ENCODE measurements around the gene DSPP. TPM values are rescaled to one million over a fixed set of nuclear protein-coding genes. Genes with fewer than 3 reads are reported as not detected.
"Not testable (repeated sequence)": the region's sequence is repeated elsewhere in the genome, so short reads cannot be mapped to it uniquely, and the experiment has no call there.

Gene DSPP
- total RNA-seq, 2 donors from 2014 or later: not detected

DNA sequence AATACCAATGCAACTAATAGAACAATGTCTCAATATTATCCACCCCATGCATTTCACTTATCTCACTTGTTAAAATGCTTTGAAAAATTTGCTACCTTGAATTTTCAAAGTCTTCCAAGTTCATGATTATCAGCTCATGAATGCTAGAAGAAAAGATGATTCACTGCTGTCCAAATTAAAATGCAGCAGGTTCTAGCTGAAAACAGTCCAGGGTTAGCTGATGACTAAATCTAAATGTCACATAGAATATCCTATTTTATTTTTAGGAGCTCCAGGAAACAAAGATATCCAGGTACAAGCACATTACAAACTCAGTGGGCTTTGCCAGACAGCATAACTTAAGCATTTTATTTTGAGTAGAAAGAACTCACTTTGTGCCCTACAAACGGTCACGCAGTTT lies 41.1 kb upstream of the DSPP start:
- TF ChIP-seq, protein P1, sequence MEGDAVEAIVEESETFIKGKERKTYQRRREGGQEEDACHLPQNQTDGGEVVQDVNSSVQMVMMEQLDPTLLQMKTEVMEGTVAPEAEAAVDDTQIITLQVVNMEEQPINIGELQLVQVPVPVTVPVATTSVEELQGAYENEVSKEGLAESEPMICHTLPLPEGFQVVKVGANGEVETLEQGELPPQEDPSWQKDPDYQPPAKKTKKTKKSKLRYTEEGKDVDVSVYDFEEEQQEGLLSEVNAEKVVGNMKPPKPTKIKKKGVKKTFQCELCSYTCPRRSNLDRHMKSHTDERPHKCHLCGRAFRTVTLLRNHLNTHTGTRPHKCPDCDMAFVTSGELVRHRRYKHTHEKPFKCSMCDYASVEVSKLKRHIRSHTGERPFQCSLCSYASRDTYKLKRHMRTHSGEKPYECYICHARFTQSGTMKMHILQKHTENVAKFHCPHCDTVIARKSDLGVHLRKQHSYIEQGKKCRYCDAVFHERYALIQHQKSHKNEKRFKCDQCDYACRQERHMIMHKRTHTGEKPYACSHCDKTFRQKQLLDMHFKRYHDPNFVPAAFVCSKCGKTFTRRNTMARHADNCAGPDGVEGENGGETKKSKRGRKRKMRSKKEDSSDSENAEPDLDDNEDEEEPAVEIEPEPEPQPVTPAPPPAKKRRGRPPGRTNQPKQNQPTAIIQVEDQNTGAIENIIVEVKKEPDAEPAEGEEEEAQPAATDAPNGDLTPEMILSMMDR (IDR thresholded peaks at IDR 0.05): no peak
- no peak for TF ChIP-seq POLR2AphosphoS5 (IDR thresholded peaks at IDR 0.05)
- intact Hi-C loops (cut with DNase I): no loop called here
- 37% methylated on average over 2 of the region's 2 CpGs for WGBS

DNA sequence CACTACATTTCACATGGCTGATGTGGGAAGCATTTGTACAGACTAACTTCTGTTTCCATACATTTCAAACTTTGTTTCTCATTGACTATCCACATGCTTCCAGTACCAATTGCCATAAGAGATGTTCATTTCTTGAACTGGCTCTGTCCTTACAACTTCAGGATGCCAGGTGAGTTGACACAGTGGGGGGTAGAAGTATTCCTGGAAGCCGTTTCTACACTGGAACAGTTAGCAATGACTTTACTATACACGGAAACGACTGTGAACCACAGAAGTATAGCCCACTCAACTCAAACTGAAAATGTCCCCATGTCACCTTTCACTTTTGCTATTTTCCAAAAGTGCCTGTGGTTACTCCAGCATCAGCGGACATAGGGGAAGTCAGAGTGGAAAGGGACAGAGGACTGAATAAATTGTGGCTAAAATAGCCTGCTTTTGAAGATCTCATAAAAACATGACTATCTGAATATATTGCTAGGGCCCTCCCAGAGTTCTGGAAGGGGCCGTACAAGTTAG lies 38.0 kb upstream of the DSPP start:
- WGBS: 80% methylated on average over 5 of the region's 5 CpGs
- TF ChIP-seq, protein P1 (IDR thresholded peaks at IDR 0.05): no peak
- TF ChIP-seq POLR2A (IDR thresholded peaks at IDR 0.05) (no peak), POLR2AphosphoS5 (IDR thresholded peaks at IDR 0.05) (no peak)
- intact Hi-C loops (cut with DNase I): no loop called here
- H3K36me3 ChIP-seq: no peaks in the 10 kb centered on the region
- no peak for DNase-seq (ENCODE audit: low spot score)
- peaks cover 2% of the 10 kb centered on the region for H3K4me1 ChIP-seq (replicated peaks)
- no peak overlapping the region for H3K4me3 ChIP-seq
- H3K27ac ChIP-seq: no peak overlapping the region
- no peaks in the 10 kb centered on the region for H3K9me3 ChIP-seq
- no peaks in the 10 kb centered on the region for H3K27me3 ChIP-seq (replicated peaks; ENCODE audit: insufficient read depth)

More for the DNA sequence above, 41.1 kb upstream of the DSPP start:
- DNase-seq (ENCODE audit: low spot score): no peak
- H3K9me3 ChIP-seq: no peaks in the 10 kb centered on the region
- peaks cover 2% of the 10 kb centered on the region for H3K4me1 ChIP-seq (replicated peaks)
- H3K4me3 ChIP-seq: no peak overlapping the region
- no peak overlapping the region for H3K27ac ChIP-seq
- H3K36me3 ChIP-seq: no peaks in the 10 kb centered on the region
- no peaks in the 10 kb centered on the region for H3K27me3 ChIP-seq (replicated peaks; ENCODE audit: insufficient read depth)

DNA sequence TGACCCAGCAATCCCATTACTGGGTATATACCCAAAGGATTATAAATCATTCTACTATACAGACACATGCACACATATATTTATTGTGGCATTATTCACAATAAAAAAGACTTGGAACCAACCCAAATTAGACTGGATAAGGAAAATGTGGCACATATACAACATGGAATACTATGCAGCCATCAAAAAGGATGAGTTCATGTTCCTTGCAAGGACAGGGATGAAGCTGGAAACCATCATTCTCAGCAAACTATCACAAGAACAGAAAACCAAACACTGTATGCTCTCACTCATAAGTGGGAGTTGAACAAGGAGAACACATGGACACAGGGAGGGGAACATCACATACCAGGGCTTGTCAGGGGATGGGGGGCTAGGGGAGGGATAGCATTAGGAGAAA lies 34.0 kb upstream of the DSPP start:
- H3K27ac ChIP-seq; intact Hi-C loops (cut with DNase I); H3K9me3 ChIP-seq; H3K4me3 ChIP-seq; H3K4me1 ChIP-seq (replicated peaks); H3K36me3 ChIP-seq; H3K27me3 ChIP-seq (replicated peaks; ENCODE audit: insufficient read depth); DNase-seq (ENCODE audit: low spot score): not testable (repeated sequence)

DNA sequence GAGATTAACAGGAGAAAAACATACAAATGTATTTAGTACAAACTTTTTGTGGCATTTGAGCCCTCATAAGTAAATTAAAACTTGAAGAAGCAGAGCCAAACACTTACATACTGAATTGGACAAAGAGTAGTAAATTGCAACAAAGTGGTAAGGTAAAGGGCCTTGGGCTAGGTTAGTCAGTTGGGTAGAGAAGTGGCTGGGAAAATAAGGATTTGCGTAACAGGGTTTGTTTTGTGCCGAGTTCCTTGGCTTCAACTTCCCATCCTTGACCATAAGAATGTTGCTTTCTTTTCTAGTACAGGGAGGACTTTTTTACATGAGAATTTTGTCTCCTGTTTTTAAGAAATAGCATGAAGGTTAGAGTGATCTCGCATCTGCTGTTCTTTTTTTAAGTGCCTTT lies 33.3 kb upstream of the DSPP start:
- no peak for DNase-seq (ENCODE audit: low spot score)
- H3K4me1 ChIP-seq (replicated peaks): no peaks in the 10 kb centered on the region
- 56% methylated on average over 3 of the region's 3 CpGs for WGBS
- no peak overlapping the region for H3K27ac ChIP-seq
- no peaks in the 10 kb centered on the region for H3K27me3 ChIP-seq (replicated peaks; ENCODE audit: insufficient read depth)
- TF ChIP-seq, protein P1 (IDR thresholded peaks at IDR 0.05): no peak
- TF ChIP-seq POLR2A (IDR thresholded peaks at IDR 0.05) (no peak), POLR2AphosphoS5 (IDR thresholded peaks at IDR 0.05) (no peak)
- intact Hi-C loops (cut with DNase I): no loop called here
- H3K9me3 ChIP-seq: no peaks in the 10 kb centered on the region
- H3K36me3 ChIP-seq: no peaks in the 10 kb centered on the region
- H3K4me3 ChIP-seq: no peak overlapping the region

DNA sequence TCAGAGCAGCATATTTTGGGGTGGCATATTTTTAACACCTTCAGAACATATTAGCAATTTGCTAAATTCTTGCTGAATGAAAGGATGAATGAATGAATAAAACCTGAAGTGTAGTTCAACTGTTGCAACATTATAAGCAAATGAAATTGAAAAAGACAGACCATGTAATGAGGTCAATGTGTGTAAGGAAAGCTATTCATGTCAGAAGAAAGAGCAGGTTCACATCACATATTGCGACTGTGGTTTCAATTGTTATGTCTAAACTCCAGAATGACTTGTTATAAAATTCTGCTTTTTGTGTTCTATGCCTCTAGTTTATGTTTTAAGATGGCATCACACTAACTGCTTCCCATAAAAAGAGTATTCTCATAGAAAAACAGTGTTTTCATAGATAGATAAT lies 32.9 kb upstream of the DSPP start:
- H3K4me1 ChIP-seq (replicated peaks): no peaks in the 10 kb centered on the region
- H3K27me3 ChIP-seq (replicated peaks; ENCODE audit: insufficient read depth): no peaks in the 10 kb centered on the region
- 93% methylated on average over 1 of the region's 1 CpG for WGBS
- no peak overlapping the region for H3K4me3 ChIP-seq
- no peaks in the 10 kb centered on the region for H3K36me3 ChIP-seq
- no peak overlapping the region for H3K27ac ChIP-seq
- H3K9me3 ChIP-seq: no peaks in the 10 kb centered on the region
- no peak for DNase-seq (ENCODE audit: low spot score)
- TF ChIP-seq POLR2A (IDR thresholded peaks at IDR 0.05) (no peak), POLR2AphosphoS5 (IDR thresholded peaks at IDR 0.05) (no peak)
- TF ChIP-seq, protein P1 (IDR thresholded peaks at IDR 0.05): no peak
- intact Hi-C loops (cut with DNase I): no loop called here
